Measurements from ENCODE around the gene TUNAR.

GRCh38 chr14:95943699-95944098 is 67.1 kb downstream of the TUNAR start:
- TF ChIP-seq CTCF (IDR thresholded peaks at IDR 0.05; ENCODE audit: borderline replicate concordance, extremely low read depth, low read length, poor library complexity, severe bottlenecking) (no peak), EZH2 (IDR thresholded peaks at IDR 0.05; ENCODE audit: borderline replicate concordance, low read depth, low read length, severe bottlenecking) (no peak)
